Endothelial cell of umbilical vein (primary cell): Measurements from ENCODE around the gene CTDP1. TPM values are rescaled to one million over a fixed set of nuclear protein-coding genes. Genes with fewer than 3 reads are reported as not detected.

Experiments
- BruUV-seq: library from RNA; stranded (reverse); fragments of 400-500 nt; replicated peaks from 2 replicates; lab custom pipeline; 2021; lab: Mats Ljungman, UMichigan
- CTCF ChIA-PET: fragments of 300-600, 350-600 bp; sonication (Branson Sonifier 250); formaldehyde crosslinking; loops from one replicate; lab custom pipeline; 2021; ENCODE audit warnings: antibody characterized with exemption, inconsistent platforms; lab: Charles Lee
- POLR2A ChIA-PET: fragments of 300-600, 350-600 bp; sonication (Branson Sonifier 250); formaldehyde crosslinking; loops from one replicate; lab custom pipeline; 2021; ENCODE audit warnings: antibody characterized with exemption, inconsistent platforms; lab: Charles Lee
- DNase-seq: peaks from one replicate; pipeline ENCODE4 v3.0.0-alpha.2; 2011; ENCODE audit warnings: low read depth, low spot score
- FAIRE-seq: peaks from 2 replicates; lab custom pipeline; 2011; peaks lifted over from hg19 to GRCh38; lab: Jason Lieb, UNC
- H2AFZ ChIP-seq: 2 replicates; pipeline ENCODE4 v1.6.0; 2012; ENCODE audit warnings: low read depth, low read length, control low read depth, inconsistent platforms
- H3K27ac ChIP-seq: 2 replicates; pipeline ENCODE4 v1.5.1; 2011; ENCODE audit warnings: low read depth, mild to moderate bottlenecking, control low read depth, low read length, moderate library complexity; ENCODE audit not compliant: insufficient read depth
- H3K27me3 ChIP-seq, 2 experiments: 2 replicates each; pipeline versions ENCODE4 v1.6.0 to v1.6.1; 2011; ENCODE audit warnings: low read length in 2 of 2, mixed read lengths in 1 of 2; ENCODE audit not compliant: control insufficient read depth in 2 of 2, insufficient read depth in 2 of 2
- H3K36me3 ChIP-seq, 2 experiments: 2 replicates in 1 of 2; 3 replicates in 1 of 2; pipeline ENCODE4 v1.5.1; 2011; ENCODE audit warnings: low read length in 2 of 2, mild to moderate bottlenecking in 1 of 2, moderate library complexity in 1 of 2; ENCODE audit not compliant: control insufficient read depth in 2 of 2, insufficient read depth in 2 of 2; ENCODE audit errors: extremely low read depth in 1 of 2
- H3K4me1 ChIP-seq: 3 replicates; pipeline ENCODE4 v1.5.1; 2011; ENCODE audit warnings: mild to moderate bottlenecking, low read length; ENCODE audit not compliant: control insufficient read depth, insufficient read depth; ENCODE audit errors: extremely low read depth
- H3K4me2 ChIP-seq: 2 replicates; pipeline ENCODE4 v1.6.1; 2011; ENCODE audit warnings: low read length, control low read depth, mixed read lengths; ENCODE audit not compliant: insufficient read depth
- H3K4me3 ChIP-seq, 3 experiments: fragments of 200-600 bp in 1 of 3; sonication (generic), shearing (Covaris generic) in 1 of 3; replicated peaks in 1 of 3; 2 replicates each; pipeline ENCODE4 v1.5.1; 2011 to 2016; ENCODE audit warnings: control low read depth in 3 of 3, low read length in 3 of 3, mild to moderate bottlenecking in 2 of 3, inconsistent platforms in 1 of 3, low read depth in 1 of 3, moderate library complexity in 1 of 3; ENCODE audit not compliant: insufficient read depth in 1 of 3
- H3K79me2 ChIP-seq: 2 replicates; pipeline ENCODE4 v1.6.0; 2012; ENCODE audit warnings: low read length, inconsistent platforms; ENCODE audit not compliant: control insufficient read depth, insufficient read depth
- H3K9ac ChIP-seq: replicated peaks from 2 replicates; pipeline ENCODE3; 2011; ENCODE audit warnings: low read length, control low read depth; ENCODE audit not compliant: insufficient read depth; ENCODE audit errors: extremely low read depth
- H3K9me1 ChIP-seq: replicated peaks from 3 replicates; pipeline ENCODE4 v1.6.0; 2011; ENCODE audit warnings: mild to moderate bottlenecking, low read length; ENCODE audit not compliant: control insufficient read depth, insufficient read depth; ENCODE audit errors: extremely low read depth
- H3K9me3 ChIP-seq: replicated peaks from 2 replicates; pipeline ENCODE4 v1.5.1; 2012; ENCODE audit warnings: low read length, inconsistent platforms; ENCODE audit not compliant: control insufficient read depth, insufficient read depth
- H4K20me1 ChIP-seq: replicated peaks from 2 replicates; pipeline ENCODE3; 2011; ENCODE audit warnings: mild to moderate bottlenecking, low read length; ENCODE audit not compliant: control insufficient read depth, insufficient read depth; ENCODE audit errors: extremely low read depth
- GATA2 ChIP-seq: IDR thresholded peaks from 2 replicates; pipeline ENCODE4 v1.7.0; 2011; ENCODE audit warnings: low read depth, mild to moderate bottlenecking, moderate library complexity, mixed read lengths, low read length; ENCODE audit not compliant: insufficient read length, insufficient read depth
- MYC ChIP-seq: IDR thresholded peaks from one replicate; pipeline ENCODE4 v1.6.1; 2011; ENCODE audit warnings: mild to moderate bottlenecking, low read depth, low read length
- POLR2A ChIP-seq: IDR thresholded peaks from 2 replicates; pipeline ENCODE4 v1.6.1; 2012; ENCODE audit warnings: low read depth, mild to moderate bottlenecking, control low read depth, low read length
- dilution Hi-C: fragments of 300-500 bp; cut with MboI; formaldehyde crosslinking; loops from one replicate; pipeline ENCODE4 v1.15.0; 2019; ENCODE audit warnings: low sequenced_read_pairs; ENCODE audit not compliant: extremely low pct_ligation_motif_present
- intact Hi-C: fragments of 100-400 bp; cut with micrococcal nuclease; formaldehyde crosslinking; loops from one replicate; pipeline ENCODE4 v1.10.0; 2022
- polyA plus RNA-seq, 4 experiments: library from polyadenylated mRNA; depleted of rRNA in 3 of 4; stranded (reverse) in 3 of 4; unstranded in 1 of 4; fragments of >200 nt; gene quantifications; 2 replicates each; pipeline versions ENCODE4 v1.2.1 to v1.2.3, GENCODE V29; 2011 to 2012; ENCODE audit warnings: missing spikeins in 1 of 4
- total RNA-seq: library from RNA; stranded (reverse); gene quantifications from 2 replicates; pipeline ENCODE4 v1.2.3, GENCODE V29; 2021
- TF ChIP-seq, protein P1 (sequence below): IDR thresholded peaks from 2 replicates; pipeline ENCODE4 v1.6.1; 2011; ENCODE audit not compliant: insufficient read depth, insufficient read length

Gene CTDP1
- total and polyA plus RNA-seq, 2 donors (not counting 3 experiments of a cell fraction or from before 2014, with no cell fraction given): 15.3 to 27.6 TPM

DNA sequence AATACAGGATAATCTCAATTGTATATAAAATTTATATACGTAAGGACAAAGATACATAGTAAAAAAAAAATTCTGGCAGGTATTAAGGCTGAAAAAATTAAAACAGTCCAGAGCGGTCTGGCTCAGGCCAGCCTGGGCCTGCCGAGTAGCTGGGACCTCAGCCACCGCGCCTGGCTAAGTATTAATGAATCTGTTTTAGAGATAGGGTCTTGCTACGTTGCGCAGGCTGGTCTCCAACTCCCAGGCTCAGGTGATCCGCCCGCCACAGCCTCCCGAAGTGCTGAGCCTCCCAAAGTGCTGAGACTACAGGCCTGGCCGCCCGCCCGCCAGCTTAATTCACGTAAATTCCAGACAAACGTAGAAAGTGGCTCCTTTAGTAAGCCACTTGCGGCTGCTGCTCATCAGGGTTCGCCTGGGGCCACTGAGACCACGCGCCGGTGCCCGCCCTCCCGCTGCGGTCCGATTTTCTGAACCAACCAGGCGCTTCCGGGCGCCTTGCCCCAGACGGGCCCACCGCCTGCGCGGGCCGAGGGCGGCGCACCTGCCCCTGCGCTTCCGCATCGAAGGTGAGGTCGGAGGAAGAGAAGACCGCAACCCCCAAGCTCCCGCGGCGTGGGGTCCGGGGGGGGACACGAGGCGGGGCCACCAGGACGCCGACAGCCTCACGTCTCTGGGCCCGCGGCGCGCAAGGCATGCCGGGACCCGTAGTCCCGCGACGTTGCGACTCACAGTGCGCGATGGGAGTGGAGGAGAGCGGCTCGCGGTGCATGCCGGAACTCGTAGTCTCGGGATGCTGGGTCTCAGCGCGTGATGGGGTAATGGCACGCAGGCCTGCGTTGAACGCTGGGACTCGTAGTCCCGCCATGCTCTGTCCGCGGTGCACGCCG is 695 bp upstream of the CTDP1 start:
- Histone ChIP-seq H3K9me1 (no peaks in the 10 kb centered on the region), H3K9ac (peak overlapping the region; percentile 60), H3K4me1 (peaks cover 16% of the 10 kb centered on the region), H3K27ac (peak overlapping the region; percentile 73), H3K4me2 (peak overlapping the region; percentile 78), H3K9me3 (no peaks in the 10 kb centered on the region), H3K36me3 (peaks cover 0 to 3% of the 10 kb centered on the region in 2 experiments), H4K20me1 (no peaks in the 10 kb centered on the region), H3K27me3 (no peaks in the 10 kb centered on the region), H3K79me2 (peaks cover 45% of the 10 kb centered on the region), H3K4me3 (peak overlapping the region; percentile 65 to 99 (median 82)), H2AFZ (peak overlapping the region; percentile 83)
- TF ChIP-seq POLR2A: peak; percentile 25
- TF ChIP-seq GATA2: no peak
- TF ChIP-seq, protein P1, sequence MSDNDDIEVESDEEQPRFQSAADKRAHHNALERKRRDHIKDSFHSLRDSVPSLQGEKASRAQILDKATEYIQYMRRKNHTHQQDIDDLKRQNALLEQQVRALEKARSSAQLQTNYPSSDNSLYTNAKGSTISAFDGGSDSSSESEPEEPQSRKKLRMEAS: peak; percentile 40
- peak; percentile 9 for TF ChIP-seq MYC
- ChIA-PET CTCF (no interaction called here), POLR2A (interaction anchor here (0.7 kb wide), 1 partner anchor 285 kb away, joined by 3 read pairs; no protein-coding TSS in a partner anchor)
- intact Hi-C loops: loop anchor here (1.0 to 5.0 kb wide), 6 partner anchors 273 to 430 kb away; partner anchors contain the start of genes ADNP2, NFATC1, RBFA and SLC66A2
- dilution Hi-C loops: no loop called here
- DNase-seq (peak; percentile 99), FAIRE-seq (peak; percentile 99)
- no TSS peak for BruUV-seq
